Measurements from ENCODE around the gene SLC34A1.

Gene SLC34A1

GRCh38 chr5:177385720-177386119 lies 1.5 kb downstream of the SLC34A1 start:
- in situ Hi-C loops (cut with MboI; ENCODE audit: low sequenced_read_pairs): no loop called here

- in situ Hi-C loops (cut with MboI; ENCODE audit: low sequenced_read_pairs): no loop called here
These were observed 2.3 kb downstream of the SLC34A1 start for GRCh38 chr5:177386542-177386941.

- in situ Hi-C loops (cut with MboI; ENCODE audit: low sequenced_read_pairs): no loop called here
These were observed 3.2 kb downstream of the SLC34A1 start for GRCh38 chr5:177387405-177387804.

GRCh38 chr5:177388521-177389052 lies 4.4 kb downstream of the SLC34A1 start:
- in situ Hi-C loops (cut with MboI; ENCODE audit: low sequenced_read_pairs): no loop called here

- in situ Hi-C loops (cut with MboI; ENCODE audit: low sequenced_read_pairs): no loop called here
These were observed 5.3 kb downstream of the SLC34A1 start for GRCh38 chr5:177389241-177390169.

GRCh38 chr5:177390363-177391300 lies 6.4 kb downstream of the SLC34A1 start:
- in situ Hi-C loops (cut with MboI; ENCODE audit: low sequenced_read_pairs): no loop called here

GRCh38 chr5:177392765-177393164 lies 8.5 kb downstream of the SLC34A1 start:
- in situ Hi-C loops (cut with MboI; ENCODE audit: low sequenced_read_pairs): no loop called here

- in situ Hi-C loops (cut with MboI; ENCODE audit: low sequenced_read_pairs): no loop called here
These were observed 9.1 kb downstream of the SLC34A1 start for GRCh38 chr5:177393206-177393765.

GRCh38 chr5:177393990-177394389 lies 9.8 kb downstream of the SLC34A1 start:
- in situ Hi-C loops (cut with MboI; ENCODE audit: low sequenced_read_pairs): no loop called here

GRCh38 chr5:177396078-177396477 lies 11.8 kb downstream of the SLC34A1 start:
- in situ Hi-C loops (cut with MboI; ENCODE audit: low sequenced_read_pairs): no loop called here

- in situ Hi-C loops (cut with MboI; ENCODE audit: low sequenced_read_pairs): no loop called here
These were observed 12.6 kb downstream of the SLC34A1 start for GRCh38 chr5:177396807-177397206.

GRCh38 chr5:177397875-177398390 lies 13.7 kb downstream of the SLC34A1 start:
- in situ Hi-C loops (cut with MboI; ENCODE audit: low sequenced_read_pairs): no loop called here

GRCh38 chr5:177399997-177400868 lies 16.0 kb downstream of the SLC34A1 start, which contains the start of gene PFN3:
PFN3 (minus strand) TSS chr5:177400661; CDS start chr5:177400576, 85 bp downstream.
- in situ Hi-C loops (cut with MboI; ENCODE audit: low sequenced_read_pairs): no loop called here

- in situ Hi-C loops (cut with MboI; ENCODE audit: low sequenced_read_pairs): no loop called here
These were observed 18.2 kb downstream of the SLC34A1 start for GRCh38 chr5:177402271-177403043.

GRCh38 chr5:177403102-177403791 lies 19.0 kb downstream of the SLC34A1 start:
- in situ Hi-C loops (cut with MboI; ENCODE audit: low sequenced_read_pairs): no loop called here

- in situ Hi-C loops (cut with MboI; ENCODE audit: low sequenced_read_pairs): no loop called here
These were observed 19.8 kb downstream of the SLC34A1 start for GRCh38 chr5:177403792-177404640.

GRCh38 chr5:177404641-177405179 lies 20.5 kb downstream of the SLC34A1 start:
- in situ Hi-C loops (cut with MboI; ENCODE audit: low sequenced_read_pairs): no loop called here
